Placental epithelial cell (primary cell): ENCODE data around the gene SH3D19. TPM values are rescaled to one million over a fixed set of nuclear protein-coding genes. Genes with fewer than 3 reads are reported as not detected.
A peak's percentile ranks its signal among the peaks of the same experiment; 100 is the strongest.

ENCODE experiments used
- small RNA-seq: library from RNA; depleted of rRNA; stranded (forward); fragments of <200 nt; gene quantifications from one replicate; pipeline ENCODE3, GENCODE V24; 2012
- total RNA-seq: library from RNA; depleted of rRNA; stranded (reverse); fragments of >200 nt; gene quantifications from 2 replicates; pipeline ENCODE4 v1.2.3, GENCODE V29; 2012

SH3D19 gene, protein sequence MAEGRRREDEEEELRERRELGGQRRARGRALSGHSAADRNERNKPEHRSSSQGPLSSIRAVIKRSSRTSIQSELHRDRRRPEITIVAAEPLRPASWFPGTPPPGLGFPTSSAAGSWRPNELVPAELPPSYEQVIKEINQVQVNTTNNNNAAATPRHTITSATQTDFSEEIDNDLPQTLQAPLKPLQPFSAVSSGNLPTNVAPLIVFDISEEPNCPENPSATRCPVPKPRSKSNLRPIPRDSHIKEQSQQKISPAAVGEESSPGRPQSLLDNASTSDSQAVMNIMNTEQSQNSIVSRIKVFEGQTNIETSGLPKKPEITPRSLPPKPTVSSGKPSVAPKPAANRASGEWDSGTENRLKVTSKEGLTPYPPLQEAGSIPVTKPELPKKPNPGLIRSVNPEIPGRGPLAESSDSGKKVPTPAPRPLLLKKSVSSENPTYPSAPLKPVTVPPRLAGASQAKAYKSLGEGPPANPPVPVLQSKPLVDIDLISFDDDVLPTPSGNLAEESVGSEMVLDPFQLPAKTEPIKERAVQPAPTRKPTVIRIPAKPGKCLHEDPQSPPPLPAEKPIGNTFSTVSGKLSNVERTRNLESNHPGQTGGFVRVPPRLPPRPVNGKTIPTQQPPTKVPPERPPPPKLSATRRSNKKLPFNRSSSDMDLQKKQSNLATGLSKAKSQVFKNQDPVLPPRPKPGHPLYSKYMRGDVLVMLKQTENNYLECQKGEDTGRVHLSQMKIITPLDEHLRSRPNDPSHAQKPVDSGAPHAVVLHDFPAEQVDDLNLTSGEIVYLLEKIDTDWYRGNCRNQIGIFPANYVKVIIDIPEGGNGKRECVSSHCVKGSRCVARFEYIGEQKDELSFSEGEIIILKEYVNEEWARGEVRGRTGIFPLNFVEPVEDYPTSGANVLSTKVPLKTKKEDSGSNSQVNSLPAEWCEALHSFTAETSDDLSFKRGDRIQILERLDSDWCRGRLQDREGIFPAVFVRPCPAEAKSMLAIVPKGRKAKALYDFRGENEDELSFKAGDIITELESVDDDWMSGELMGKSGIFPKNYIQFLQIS
- total RNA-seq, result 124 and 127 TPM in 2 replicates

DNA sequence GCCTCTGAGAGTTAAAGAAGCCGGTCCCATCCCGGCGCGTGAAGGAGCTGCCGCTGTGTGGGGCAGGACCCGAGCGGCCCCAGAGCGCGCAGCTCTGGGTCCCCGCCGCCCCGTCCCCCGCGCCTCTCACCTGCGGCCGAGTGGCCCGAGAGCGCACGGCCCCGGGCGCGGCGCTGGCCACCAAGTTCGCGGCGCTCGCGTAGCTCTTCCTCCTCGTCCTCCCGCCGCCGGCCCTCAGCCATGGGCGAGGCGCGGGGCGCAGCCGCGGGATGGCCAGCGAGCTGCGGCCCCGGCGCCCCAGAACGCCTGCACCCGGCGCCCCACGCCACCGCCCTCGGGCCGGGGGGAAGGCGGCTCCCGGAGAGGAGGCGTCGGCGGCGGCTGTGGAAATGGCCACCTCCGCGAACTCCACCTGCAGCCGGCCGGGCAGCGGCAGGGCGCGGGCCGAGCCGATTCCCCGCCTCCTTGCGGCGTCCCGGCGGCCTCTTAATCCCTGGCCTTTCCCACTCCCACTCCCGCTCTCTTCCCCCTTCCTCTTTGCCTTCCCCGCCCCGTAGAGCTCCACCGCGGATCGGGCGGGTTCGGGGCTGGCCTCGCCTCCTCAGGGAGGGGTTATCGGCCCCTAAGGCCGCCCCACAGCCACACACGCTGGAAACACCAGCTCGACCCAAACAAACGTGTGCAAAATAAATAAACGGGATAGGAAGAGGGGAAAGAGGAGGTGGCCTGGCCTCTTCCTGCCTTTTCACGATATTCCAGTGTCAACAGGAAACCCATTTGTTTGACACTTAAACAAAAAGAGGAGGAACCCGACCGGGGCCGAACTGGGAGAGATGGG is at the start of gene SH3D19:
Gene SH3D19, minus strand, starts transcription at position 495 of the 838 bp plus-strand sequence. Its CDS starts 253 bp downstream, at position 242.

DNA sequence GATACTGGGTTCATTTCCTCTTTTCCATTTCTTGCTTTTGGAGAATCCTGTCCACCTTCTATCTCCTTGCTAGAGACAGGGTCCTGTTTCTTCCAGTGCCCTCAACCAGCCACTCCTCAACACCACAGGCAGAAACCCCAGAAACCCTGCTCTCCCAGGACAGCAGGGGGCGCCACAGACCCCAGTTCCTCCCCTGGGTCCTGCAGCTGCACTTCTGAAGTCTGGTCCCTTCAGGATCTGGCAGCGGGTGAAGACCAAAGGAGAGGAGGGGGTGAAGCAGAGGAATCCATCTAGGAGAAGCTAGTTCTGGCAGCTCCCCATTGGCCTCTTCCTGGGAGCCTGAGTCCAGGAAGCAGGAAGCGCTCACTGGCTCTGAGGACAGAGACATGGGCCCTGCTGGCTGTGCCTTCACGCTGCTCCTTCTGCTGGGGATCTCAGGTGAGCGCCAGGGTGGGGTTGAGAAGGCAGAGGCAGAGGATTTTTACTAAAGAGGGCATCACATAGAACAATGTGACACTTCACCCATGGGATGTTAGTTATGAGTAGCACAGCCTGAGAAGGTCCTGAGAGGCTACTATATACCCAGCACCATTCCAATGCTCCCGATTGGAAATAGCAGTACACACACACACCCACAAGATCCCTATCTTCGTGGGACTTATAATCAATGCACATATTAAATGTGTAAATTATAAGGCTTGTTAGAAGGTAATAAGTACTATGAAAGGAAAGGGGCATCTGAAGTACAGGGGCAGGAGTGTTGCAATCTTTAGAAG is 48.4 kb downstream of the SH3D19 start, which contains the start of gene PRSS48:
Gene PRSS48, plus strand, starts transcription at position 375 of the 776 bp plus-strand sequence. Its CDS starts 12 bp downstream, at position 387.

DNA sequence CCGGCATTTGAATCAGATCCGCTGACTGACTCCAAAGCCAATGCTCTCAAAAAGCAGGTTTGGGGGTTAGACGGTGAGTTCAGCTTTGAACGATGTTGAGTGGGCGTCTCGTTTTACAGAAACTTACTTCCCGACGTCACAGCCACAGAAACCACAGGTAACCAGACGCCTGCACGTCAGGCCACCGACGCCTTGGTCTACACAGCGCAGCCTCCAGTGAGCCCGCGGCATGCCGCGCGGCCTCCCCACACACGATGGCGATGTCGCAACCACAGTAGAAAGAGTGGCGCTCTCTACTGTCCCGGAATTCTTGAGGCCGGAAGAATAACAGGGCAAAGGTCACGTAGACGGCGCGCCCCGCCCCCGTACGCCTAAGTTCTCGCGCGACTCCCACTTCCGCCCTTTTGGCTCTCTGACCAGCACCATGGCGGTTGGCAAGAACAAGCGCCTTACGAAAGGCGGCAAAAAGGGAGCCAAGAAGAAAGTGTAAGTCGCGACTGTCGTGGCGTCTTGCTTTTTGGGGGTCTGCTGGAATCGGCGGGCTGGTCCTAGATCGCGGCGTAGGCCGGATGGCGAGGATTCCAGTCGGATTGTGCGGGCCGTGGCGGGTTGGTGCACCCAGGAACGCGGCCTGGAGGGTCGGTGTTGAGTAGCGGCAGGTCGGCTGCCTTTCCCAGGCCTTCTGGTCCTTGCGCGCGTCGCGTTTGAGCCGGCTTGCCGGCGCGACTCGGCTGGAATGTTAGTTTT is 226.0 kb downstream of the SH3D19 start, which contains the start of gene RPS3A:
Gene RPS3A, plus strand, starts transcription at position 400 of the 747 bp plus-strand sequence. Its CDS starts 25 bp downstream, at position 425.

Small RNA genes within 50 kb of the gene (small RNA-seq; reads per million reads assigned to genes)
- not detected for gene AC104819.2
- not detected for gene RNU6-1282P
- not detected for gene SNORD73A
- 7.1 reads per million, percentile 93 among the genes with 10 or more reads in this experiment for gene SNORD73B

Other genes starting within 250 kb of the SH3D19 start
- 1,805 and 2,075 TPM in 2 replicates for gene RPS3A, start 226.0 kb downstream of the SH3D19 start, total RNA-seq
- not detected in 2 replicates for gene PRSS48, start 48.4 kb downstream of the SH3D19 start, total RNA-seq
- 14.5 and 17.6 TPM in 2 replicates for gene FHIP1A, start 83.6 kb upstream of the SH3D19 start, total RNA-seq